Neural cell (in vitro differentiated cells): ENCODE data around the gene AK1. TPM values are rescaled to one million over a fixed set of nuclear protein-coding genes. Genes with fewer than 3 reads are reported as not detected.

Experiments used
- H2AFZ ChIP-seq: fragments of 200-600, 300-800 bp; sonication (generic), shearing (Covaris generic); 2 replicates; pipeline ENCODE4 v1.6.0; 2014; ENCODE audit warnings: low read depth, mild to moderate bottlenecking, antibody characterized with exemption, low read length, moderate library complexity
- H3F3A ChIP-seq: fragments of 200-600 bp; shearing (Covaris generic); 2 replicates; pipeline ENCODE4 v1.6.1; 2016; ENCODE audit warnings: mild to moderate bottlenecking, moderate library complexity, mixed read lengths, antibody characterized with exemption, low read length; ENCODE audit not compliant: insufficient read depth, poor library complexity, severe bottlenecking
- H3K27ac ChIP-seq: fragments of 200-600, 300-800 bp; sonication (generic), shearing (Covaris generic); 2 replicates; pipeline ENCODE4 v1.5.1; 2014; ENCODE audit warnings: mild to moderate bottlenecking, low read length, moderate library complexity
- H3K27me3 ChIP-seq: fragments of 300-800, 200-600 bp; sonication (generic), shearing (Covaris generic); 2 replicates; pipeline ENCODE4 v1.6.0; 2014; ENCODE audit warnings: mild to moderate bottlenecking, low read depth, low read length, moderate library complexity; ENCODE audit not compliant: insufficient read depth
- H3K36me3 ChIP-seq: fragments of 300-800, 200-600 bp; sonication (generic), shearing (Covaris generic); 2 replicates; pipeline ENCODE4 v1.5.1; 2014; ENCODE audit warnings: mild to moderate bottlenecking, antibody characterized with exemption, low read length, moderate library complexity; ENCODE audit not compliant: insufficient read depth
- H3K4me2 ChIP-seq: fragments of 300-800, 200-600 bp; sonication (generic), shearing (Covaris generic); 2 replicates; pipeline ENCODE4 v1.6.0; 2014; ENCODE audit warnings: mild to moderate bottlenecking, low read length
- H3K4me3 ChIP-seq: fragments of 300-800, 200-600 bp; sonication (generic), shearing (Covaris generic); 2 replicates; pipeline ENCODE4 v1.5.1; 2014; ENCODE audit warnings: mild to moderate bottlenecking, low read length, moderate library complexity
- H3K79me2 ChIP-seq: fragments of 200-600 bp; shearing (Covaris generic); replicated peaks from 2 replicates; pipeline ENCODE4 v1.6.0; 2014; ENCODE audit warnings: mild to moderate bottlenecking, low read length, moderate library complexity; ENCODE audit not compliant: insufficient read depth
- H3K9ac ChIP-seq: fragments of 300-800, 200-600 bp; sonication (generic), shearing (Covaris generic); 2 replicates; pipeline ENCODE4 v1.6.1; 2016; ENCODE audit warnings: mild to moderate bottlenecking, low read length, mixed read lengths
- H3K9me2 ChIP-seq: fragments of 200-600 bp; shearing (Covaris generic); 2 replicates; pipeline ENCODE4 v1.6.1; 2016; ENCODE audit warnings: mild to moderate bottlenecking, low read length, mixed read lengths; ENCODE audit not compliant: insufficient read depth
- H3K9me3 ChIP-seq: fragments of 200-600, 300-800 bp; sonication (generic), shearing (Covaris generic); 2 replicates; pipeline ENCODE4 v1.6.1; 2016; ENCODE audit warnings: mild to moderate bottlenecking, mixed run types, low read length, moderate library complexity, mixed read lengths
- H4K20me1 ChIP-seq: fragments of 200-600 bp; shearing (Covaris generic); 2 replicates; pipeline ENCODE4 v1.6.1; 2016; ENCODE audit warnings: mild to moderate bottlenecking, mixed run types; ENCODE audit not compliant: insufficient read depth
- CTCF ChIP-seq: fragments of 450-650 bp; IDR thresholded peaks from 2 replicates; pipeline ENCODE4 v1.5.1; 2014; ENCODE audit warnings: antibody characterized with exemption, mild to moderate bottlenecking, moderate library complexity; ENCODE audit not compliant: poor library complexity, severe bottlenecking
- EP300 ChIP-seq: fragments of 450-650 bp; conservative IDR thresholded peaks from 2 replicates; pipeline ENCODE4 v1.6.1; 2014; ENCODE audit warnings: antibody characterized with exemption, mild to moderate bottlenecking, moderate library complexity; ENCODE audit not compliant: poor library complexity, severe bottlenecking
- EZH2 ChIP-seq: fragments of 200-600, 300-800 bp; shearing (Covaris generic), sonication (generic); IDR thresholded peaks from 2 replicates; pipeline ENCODE4 v1.6.1; 2014; ENCODE audit warnings: antibody characterized with exemption, low read length, borderline replicate concordance, mild to moderate bottlenecking; ENCODE audit not compliant: insufficient read depth, poor library complexity, severe bottlenecking
- MXI1 ChIP-seq: fragments of 450-650 bp; conservative IDR thresholded peaks from 2 replicates; pipeline ENCODE4 v1.6.1; 2014; ENCODE audit warnings: antibody characterized with exemption, mild to moderate bottlenecking; ENCODE audit not compliant: poor library complexity, severe bottlenecking
- POLR2AphosphoS5 ChIP-seq: IDR thresholded peaks from 2 replicates; pipeline ENCODE4 v1.6.1; 2012
- RAD21 ChIP-seq: fragments of 450-650 bp; conservative IDR thresholded peaks from 2 replicates; pipeline ENCODE4 v1.6.1; 2014; ENCODE audit warnings: antibody characterized with exemption, mild to moderate bottlenecking, moderate library complexity
- REST ChIP-seq: IDR thresholded peaks from 2 replicates; pipeline ENCODE4 v1.6.1; 2012; ENCODE audit warnings: borderline replicate concordance
- SMC3 ChIP-seq: fragments of 450-650 bp; conservative IDR thresholded peaks from 2 replicates; pipeline ENCODE4 v1.6.1; 2014; ENCODE audit warnings: antibody characterized with exemption, mild to moderate bottlenecking, moderate library complexity; ENCODE audit not compliant: poor library complexity
- TAF1 ChIP-seq: IDR thresholded peaks from 2 replicates; pipeline ENCODE4 v1.6.1; 2012; ENCODE audit warnings: low read depth
- polyA plus RNA-seq: library from polyadenylated mRNA; depleted of rRNA; stranded (reverse); fragments of >200 nt; gene quantifications from 2 replicates; pipeline ENCODE4 v1.2.3, GENCODE V29; 2014

The AK1 gene
- polyA plus RNA-seq, 1 donor from 2014 or later = 105 TPM

- no peak overlapping the region for H3K9ac ChIP-seq
- no peaks in the 10 kb centered on the region for H3K79me2 ChIP-seq
- H2AFZ ChIP-seq = no peak overlapping the region
- H3K4me2 ChIP-seq = no peak overlapping the region
- no peak overlapping the region for H3K27ac ChIP-seq
- no peaks in the 10 kb centered on the region for H4K20me1 ChIP-seq
- H3F3A ChIP-seq = no peaks in the 10 kb centered on the region
- TF ChIP-seq CTCF (no peak), POLR2AphosphoS5 (no peak), EZH2 (no peak), TAF1 (no peak), RAD21 (no peak), EP300 (no peak), REST (no peak), SMC3 (no peak), MXI1 (no peak)
- peaks cover 15% of the 10 kb centered on the region for H3K36me3 ChIP-seq
- no peak overlapping the region for H3K4me3 ChIP-seq
- H3K9me2 ChIP-seq = no peaks in the 10 kb centered on the region
- no peaks in the 10 kb centered on the region for H3K27me3 ChIP-seq
- no peaks in the 10 kb centered on the region for H3K9me3 ChIP-seq
Measured at GRCh38 chr9:127890053-127890452, 12.6 kb upstream of the AK1 start.

- H3K4me3 ChIP-seq = no peak overlapping the region
- H3K27me3 ChIP-seq = no peaks in the 10 kb centered on the region
- no peaks in the 10 kb centered on the region for H3K9me3 ChIP-seq
- no peak overlapping the region for H2AFZ ChIP-seq
- no peak overlapping the region for H3K4me2 ChIP-seq
- no peaks in the 10 kb centered on the region for H4K20me1 ChIP-seq
- TF ChIP-seq CTCF (no peak), SMC3 (no peak), EZH2 (no peak), POLR2AphosphoS5 (no peak), EP300 (no peak), MXI1 (no peak), RAD21 (no peak), REST (no peak), TAF1 (no peak)
- no peak overlapping the region for H3K27ac ChIP-seq
- H3K9me2 ChIP-seq = no peaks in the 10 kb centered on the region
- no peaks in the 10 kb centered on the region for H3F3A ChIP-seq
- H3K9ac ChIP-seq = no peak overlapping the region
- H3K79me2 ChIP-seq = no peaks in the 10 kb centered on the region
- H3K36me3 ChIP-seq = peaks cover 1% of the 10 kb centered on the region
Measured at GRCh38 chr9:127887792-127888191, 10.3 kb upstream of the AK1 start.
